GM12874 (cell line): ENCODE measurements around the gene MSTN.

Experiments used
- TF ChIP-seq, protein P1 (sequence below): IDR thresholded peaks from 2 replicates; pipeline ENCODE4 v1.5.1; 2011; ENCODE audit warnings: low read depth, mild to moderate bottlenecking, control low read depth, low read length, moderate library complexity; ENCODE audit not compliant: insufficient read depth

MSTN gene

DNA sequence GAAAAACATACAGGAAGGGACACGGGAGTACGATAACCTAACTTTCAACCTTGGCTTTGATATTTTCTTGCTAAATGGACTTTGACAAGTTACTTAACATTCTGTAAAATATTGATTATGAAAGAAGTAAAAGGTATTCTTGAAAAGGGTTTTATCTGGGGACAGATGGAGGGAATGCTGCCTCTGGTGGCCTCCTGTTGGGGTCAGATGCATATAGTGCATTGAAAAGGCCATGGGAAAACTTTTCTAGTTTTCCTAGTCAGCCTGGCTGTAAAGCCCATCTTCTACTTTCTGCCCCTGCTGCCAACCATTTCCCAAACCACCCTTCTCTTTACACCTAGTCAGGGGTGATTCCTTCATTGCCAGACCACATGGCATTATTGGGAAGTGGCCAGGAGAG lies 22.2 kb upstream of the MSTN start:
- TF ChIP-seq, protein P1, sequence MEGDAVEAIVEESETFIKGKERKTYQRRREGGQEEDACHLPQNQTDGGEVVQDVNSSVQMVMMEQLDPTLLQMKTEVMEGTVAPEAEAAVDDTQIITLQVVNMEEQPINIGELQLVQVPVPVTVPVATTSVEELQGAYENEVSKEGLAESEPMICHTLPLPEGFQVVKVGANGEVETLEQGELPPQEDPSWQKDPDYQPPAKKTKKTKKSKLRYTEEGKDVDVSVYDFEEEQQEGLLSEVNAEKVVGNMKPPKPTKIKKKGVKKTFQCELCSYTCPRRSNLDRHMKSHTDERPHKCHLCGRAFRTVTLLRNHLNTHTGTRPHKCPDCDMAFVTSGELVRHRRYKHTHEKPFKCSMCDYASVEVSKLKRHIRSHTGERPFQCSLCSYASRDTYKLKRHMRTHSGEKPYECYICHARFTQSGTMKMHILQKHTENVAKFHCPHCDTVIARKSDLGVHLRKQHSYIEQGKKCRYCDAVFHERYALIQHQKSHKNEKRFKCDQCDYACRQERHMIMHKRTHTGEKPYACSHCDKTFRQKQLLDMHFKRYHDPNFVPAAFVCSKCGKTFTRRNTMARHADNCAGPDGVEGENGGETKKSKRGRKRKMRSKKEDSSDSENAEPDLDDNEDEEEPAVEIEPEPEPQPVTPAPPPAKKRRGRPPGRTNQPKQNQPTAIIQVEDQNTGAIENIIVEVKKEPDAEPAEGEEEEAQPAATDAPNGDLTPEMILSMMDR, result no peak

DNA sequence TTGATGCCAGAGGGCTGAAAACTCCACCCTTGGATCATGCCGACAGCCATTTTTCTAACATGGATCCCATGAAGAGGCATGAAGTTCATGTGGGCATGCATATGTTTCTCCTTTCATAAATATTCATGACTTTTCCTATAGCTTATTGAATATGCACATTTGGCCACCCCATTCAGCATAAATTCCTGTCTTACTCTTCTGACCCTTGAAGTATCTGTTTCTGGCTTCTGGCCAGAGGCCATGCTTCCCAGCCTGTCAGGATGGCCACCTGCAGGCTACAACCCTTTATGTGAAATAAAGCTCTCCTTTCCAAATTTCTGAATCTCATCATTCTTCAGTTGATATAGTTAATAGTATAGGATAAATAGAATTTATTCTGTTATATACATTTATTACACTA lies 19.6 kb upstream of the MSTN start:
- TF ChIP-seq, protein P1, result no peak

DNA sequence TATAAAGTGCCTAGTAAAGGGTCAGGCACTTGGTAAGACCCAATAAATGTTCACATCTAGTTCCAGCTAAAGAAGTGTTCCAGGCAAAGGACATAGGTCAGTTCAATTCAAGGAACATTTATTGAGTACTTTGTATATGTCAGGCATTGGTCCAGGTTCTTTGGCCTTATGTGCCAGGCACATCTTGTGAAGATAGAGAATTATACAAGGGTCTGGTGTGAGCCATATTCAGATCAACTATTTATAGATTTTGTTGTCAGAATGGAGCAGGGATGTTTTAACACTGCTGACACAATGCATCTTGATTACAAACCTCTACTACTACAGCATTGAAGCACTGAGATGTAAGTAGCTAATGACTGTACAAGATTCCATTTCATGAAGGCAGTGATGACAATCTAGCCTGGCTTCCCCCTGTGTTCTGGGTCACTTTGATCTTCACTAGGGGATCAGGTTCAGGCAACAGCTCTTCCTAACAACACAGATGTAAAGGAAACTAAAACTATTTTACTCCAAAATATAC lies 18.1 kb upstream of the MSTN start:
- TF ChIP-seq, protein P1, result no peak

DNA sequence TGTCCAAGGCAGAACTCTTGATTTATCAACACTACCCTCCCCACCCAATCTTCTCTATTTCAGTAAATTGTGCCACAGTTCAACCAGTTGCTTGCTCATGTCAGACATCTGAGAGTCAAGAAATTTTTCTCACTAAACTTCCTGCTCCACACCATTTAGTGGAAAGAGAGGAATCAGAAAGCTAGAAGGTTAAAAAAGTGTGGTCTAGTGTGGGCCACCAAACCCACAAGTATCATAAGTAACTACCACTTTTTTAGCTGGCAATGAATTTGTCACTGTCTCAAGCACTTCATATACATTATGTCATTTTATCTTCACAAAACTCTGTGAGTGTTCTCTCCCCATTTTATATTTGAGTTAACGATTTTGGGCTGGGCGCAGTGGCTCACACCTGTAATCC lies 16.6 kb upstream of the MSTN start:
- TF ChIP-seq, protein P1, result no peak

DNA sequence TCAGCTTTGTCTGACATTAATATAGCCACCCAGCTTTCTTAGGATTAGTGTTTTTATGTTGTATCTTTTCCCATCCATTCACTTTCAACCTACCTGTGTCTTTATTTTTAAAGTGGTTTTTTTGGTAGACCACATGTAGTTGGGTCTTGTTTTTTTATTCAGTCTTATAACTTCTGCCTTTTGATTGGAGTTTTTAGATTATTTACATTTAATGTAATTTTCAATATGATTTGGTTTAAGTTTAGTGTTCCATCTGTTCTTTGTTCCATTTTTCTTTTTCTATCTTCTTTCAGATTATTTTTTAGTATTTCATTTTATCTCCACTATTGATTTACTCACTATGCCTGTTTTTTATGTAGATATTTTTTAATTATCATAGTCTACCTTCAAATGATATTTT lies 13.1 kb upstream of the MSTN start:
- TF ChIP-seq, protein P1, result no peak

DNA sequence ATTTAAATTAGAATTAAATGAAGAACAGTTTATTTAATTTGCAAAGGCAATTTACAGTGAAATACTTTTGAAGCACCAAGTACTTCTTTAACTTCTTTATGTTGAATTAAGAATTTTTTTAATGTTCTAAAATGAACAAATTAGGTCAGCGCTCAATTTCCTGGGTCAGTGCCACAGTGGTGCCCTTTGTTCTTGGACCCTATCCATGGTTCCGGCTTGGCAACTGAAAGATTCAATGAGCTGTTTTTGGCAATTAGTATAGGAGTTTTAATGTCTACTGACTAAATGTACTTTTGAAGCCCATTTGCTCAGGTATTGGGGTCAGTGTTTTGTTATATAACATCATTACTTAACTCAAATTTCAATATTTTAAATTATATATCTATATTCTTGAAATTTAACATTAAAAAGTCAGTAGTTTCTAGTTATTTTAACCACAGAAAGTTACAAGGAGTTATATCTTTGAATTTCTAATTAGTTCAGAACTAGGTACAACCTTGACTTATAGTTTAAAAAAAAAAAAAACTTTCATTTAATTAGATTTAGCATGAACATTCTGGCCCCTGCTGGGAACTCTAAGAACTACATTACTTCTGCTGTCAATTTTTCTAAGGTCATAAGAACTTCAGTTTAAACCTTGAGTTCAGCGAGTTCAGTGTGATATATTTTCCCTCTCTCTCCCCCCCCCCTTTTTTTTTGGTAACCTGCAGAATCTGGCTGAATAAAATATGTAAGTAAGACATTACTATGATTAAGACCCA lies 7.6 kb upstream of the MSTN start:
- TF ChIP-seq, protein P1, result peak; percentile 23; the same call in 1 of the 2 replicates

DNA sequence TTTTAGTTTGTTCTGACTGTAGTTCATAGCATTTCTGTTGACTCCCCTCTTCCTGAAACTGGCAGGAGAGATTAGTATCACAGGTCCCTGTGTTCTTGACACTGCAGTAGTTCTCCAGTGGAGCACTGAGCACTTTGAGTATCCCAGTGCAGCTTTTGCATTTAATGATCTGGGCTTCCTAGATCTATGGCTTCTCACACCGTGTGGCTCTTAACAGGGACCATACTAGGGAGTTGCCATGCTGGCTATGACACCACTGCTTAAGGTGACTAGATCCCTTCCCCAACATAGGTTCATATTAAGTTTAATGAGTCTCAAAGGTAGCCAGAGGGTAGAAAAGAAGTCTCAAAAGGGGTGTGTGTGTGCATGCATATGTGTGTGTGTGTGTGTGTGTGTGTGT lies 6.2 kb upstream of the MSTN start:
- TF ChIP-seq, protein P1, result no peak
